Astrocyte of the spinal cord (primary cell): ENCODE results near the gene ITM2A.

ENCODE experiments used
- DNase-seq: peaks from one replicate; pipeline ENCODE4 v3.0.0; 2011; ENCODE audit warnings: low read depth, low spot score
- H3K4me3 ChIP-seq: 2 replicates; pipeline ENCODE4 v1.5.1; 2011; ENCODE audit warnings: low read depth, mild to moderate bottlenecking, low read length, moderate library complexity
- CTCF ChIP-seq: IDR thresholded peaks from 2 replicates; pipeline ENCODE4 v1.5.1; 2012; ENCODE audit warnings: low read depth, mild to moderate bottlenecking, low read length, inconsistent platforms
- in situ Hi-C: cut with HindIII; loops from 2 replicates; pipeline ENCODE4 v1.10.0; 2017; ENCODE audit warnings: low sequenced_read_pairs

ITM2A gene

GRCh38 chrX:79366873-79367749, at the start of gene ITM2A:
ITM2A (minus strand) TSS chrX:79367334; CDS start chrX:79367215, 119 bp downstream.
- peak within 1 kb of the TSS; percentile 20 for H3K4me3 ChIP-seq
- no peak for DNase-seq
- no peak for TF ChIP-seq CTCF
- in situ Hi-C loops = no loop called here

GRCh38 chrX:79415056-79415455, 47.9 kb upstream of the ITM2A start:
- no peak for DNase-seq
- no peak for TF ChIP-seq CTCF
- in situ Hi-C loops = no loop called here
- H3K4me3 ChIP-seq = no peak overlapping the region

- DNase-seq = no peak
- no peak for TF ChIP-seq CTCF
- no peak overlapping the region for H3K4me3 ChIP-seq
- in situ Hi-C loops = no loop called here
These were observed 46.8 kb upstream of the ITM2A start for GRCh38 chrX:79413963-79414362.

- in situ Hi-C loops = no loop called here
- peak; percentile 3 for DNase-seq
- H3K4me3 ChIP-seq = no peak overlapping the region
- peak; percentile 18 for TF ChIP-seq CTCF
These were observed 45.8 kb upstream of the ITM2A start for GRCh38 chrX:79412972-79413371.

GRCh38 chrX:79412166-79412565, 45.0 kb upstream of the ITM2A start:
- no peak for TF ChIP-seq CTCF
- no peak for DNase-seq
- in situ Hi-C loops = no loop called here
- H3K4me3 ChIP-seq = no peak overlapping the region

GRCh38 chrX:79409657-79410056, 42.5 kb upstream of the ITM2A start:
- in situ Hi-C loops = no loop called here

More at GRCh38 chrX:79409657-79410056, 42.5 kb upstream of the ITM2A start:
- DNase-seq = no peak
- TF ChIP-seq CTCF = no peak
- no peak overlapping the region for H3K4me3 ChIP-seq
